NCI-H128 (cell line): ENCODE measurements around the gene FOXJ1.

Source experiments
- DNase-seq: peaks from one replicate; lab custom pipeline; 2025; ENCODE audit not compliant: unreplicated experiment; lab: John Stamatoyannopoulos, UW

Gene FOXJ1

GRCh38 chr17:76142585-76143041, 1.6 kb upstream of the FOXJ1 start:
- DNase-seq, result no peak

GRCh38 chr17:76142039-76142584, 1.1 kb upstream of the FOXJ1 start:
- DNase-seq, result no peak

- DNase-seq, result no peak
These were observed 309 bp downstream of the FOXJ1 start for GRCh38 chr17:76140661-76141211.

- no peak for DNase-seq
These were observed 1.0 kb downstream of the FOXJ1 start for GRCh38 chr17:76139801-76140660.

- no peak for DNase-seq
These were observed 1.9 kb downstream of the FOXJ1 start for GRCh38 chr17:76138896-76139752.

- no peak for DNase-seq
These were observed 2.7 kb downstream of the FOXJ1 start for GRCh38 chr17:76138234-76138895.

- DNase-seq, result no peak
These were observed 3.5 kb downstream of the FOXJ1 start for GRCh38 chr17:76137351-76138233.

GRCh38 chr17:76137001-76137350, 4.1 kb downstream of the FOXJ1 start:
- no peak for DNase-seq

- no peak for DNase-seq
These were observed 4.6 kb downstream of the FOXJ1 start for GRCh38 chr17:76136276-76137000.

GRCh38 chr17:76135810-76136188, 5.2 kb downstream of the FOXJ1 start:
- DNase-seq, result no peak

- DNase-seq, result no peak
These were observed 5.9 kb downstream of the FOXJ1 start for GRCh38 chr17:76134911-76135809.

- DNase-seq, result no peak
These were observed 8.3 kb downstream of the FOXJ1 start for GRCh38 chr17:76132574-76133338.

GRCh38 chr17:76131692-76132573, 9.1 kb downstream of the FOXJ1 start:
- DNase-seq, result no peak

GRCh38 chr17:76131051-76131691, 9.9 kb downstream of the FOXJ1 start:
- no peak for DNase-seq

- no peak for DNase-seq
These were observed 10.6 kb downstream of the FOXJ1 start for GRCh38 chr17:76130473-76130872.

- no peak for DNase-seq
These were observed 15.1 kb downstream of the FOXJ1 start for GRCh38 chr17:76125922-76126321.
